ENCODE results near the gene CLEC2L.

Gene CLEC2L

GRCh38 chr7:139523199-139523941, at the start of gene CLEC2L:
Gene CLEC2L, plus strand, starts transcription at chr7:139523685. Its CDS starts 243 bp downstream, at chr7:139523928.
- H3K4me1 Mint-ChIP-seq (ENCODE audit: low read depth): peaks cover 3% of the 10 kb centered on the region
- no peak within 1 kb of the TSS for H3K4me3 Mint-ChIP-seq
- H3K27ac Mint-ChIP-seq: no peak within 1 kb of the TSS
- H3K9me3 Mint-ChIP-seq: no peaks in the 10 kb centered on the region
- H3K36me3 Mint-ChIP-seq (ENCODE audit: low read depth): no peaks in the 10 kb centered on the region
- DNase-seq (ENCODE audit: low spot score): no peak
- peaks cover 43% of the 10 kb centered on the region for H3K27me3 Mint-ChIP-seq (ENCODE audit: low read depth)

- Mint-ChIP-seq H3K27ac (no peak overlapping the region), H3K27me3 (ENCODE audit: low read depth) (peaks cover 8% of the 10 kb centered on the region), H3K4me1 (ENCODE audit: low read depth) (no peaks in the 10 kb centered on the region), H3K9me3 (peaks cover 6% of the 10 kb centered on the region), H3K4me3 (no peak overlapping the region), H3K36me3 (ENCODE audit: low read depth) (no peaks in the 10 kb centered on the region)
- no peak for DNase-seq (ENCODE audit: low spot score)
These were observed 47.3 kb upstream of the CLEC2L start for GRCh38 chr7:139476139-139476538.

GRCh38 chr7:139476891-139477290, 46.6 kb upstream of the CLEC2L start:
- no peaks in the 10 kb centered on the region for H3K36me3 Mint-ChIP-seq (ENCODE audit: low read depth)
- peaks cover 15% of the 10 kb centered on the region for H3K27me3 Mint-ChIP-seq (ENCODE audit: low read depth)
- no peak overlapping the region for H3K27ac Mint-ChIP-seq
- no peaks in the 10 kb centered on the region for H3K4me1 Mint-ChIP-seq (ENCODE audit: low read depth)
- H3K4me3 Mint-ChIP-seq: no peak overlapping the region
- DNase-seq (ENCODE audit: low spot score): no peak
- peaks cover 6% of the 10 kb centered on the region for H3K9me3 Mint-ChIP-seq

- Mint-ChIP-seq H3K27ac (no peak overlapping the region), H3K27me3 (ENCODE audit: low read depth) (peaks cover 33% of the 10 kb centered on the region), H3K9me3 (no peaks in the 10 kb centered on the region), H3K4me1 (ENCODE audit: low read depth) (peaks cover 3% of the 10 kb centered on the region), H3K36me3 (ENCODE audit: low read depth) (no peaks in the 10 kb centered on the region), H3K4me3 (no peak overlapping the region)
- DNase-seq (ENCODE audit: low spot score): no peak
These were observed 43.9 kb upstream of the CLEC2L start for GRCh38 chr7:139479620-139480019.

- H3K9me3 Mint-ChIP-seq: no peaks in the 10 kb centered on the region
- DNase-seq (ENCODE audit: low spot score): no peak
- peaks cover 49% of the 10 kb centered on the region for H3K27me3 Mint-ChIP-seq (ENCODE audit: low read depth)
- no peak overlapping the region for H3K27ac Mint-ChIP-seq
- H3K4me3 Mint-ChIP-seq: no peak overlapping the region
- H3K4me1 Mint-ChIP-seq (ENCODE audit: low read depth): peaks cover 3% of the 10 kb centered on the region
- H3K36me3 Mint-ChIP-seq (ENCODE audit: low read depth): no peaks in the 10 kb centered on the region
These were observed 42.1 kb upstream of the CLEC2L start for GRCh38 chr7:139481364-139481763.

GRCh38 chr7:139482122-139482521, 41.4 kb upstream of the CLEC2L start:
- Mint-ChIP-seq H3K27me3 (ENCODE audit: low read depth) (peaks cover 54% of the 10 kb centered on the region), H3K4me1 (ENCODE audit: low read depth) (peaks cover 3% of the 10 kb centered on the region), H3K4me3 (peak overlapping the region; percentile 38), H3K27ac (no peak overlapping the region), H3K9me3 (no peaks in the 10 kb centered on the region), H3K36me3 (ENCODE audit: low read depth) (no peaks in the 10 kb centered on the region)
- no peak for DNase-seq (ENCODE audit: low spot score)

- Mint-ChIP-seq H3K27ac (no peak overlapping the region), H3K4me1 (ENCODE audit: low read depth) (peaks cover 3% of the 10 kb centered on the region), H3K4me3 (peak overlapping the region; percentile 38), H3K27me3 (ENCODE audit: low read depth) (peaks cover 60% of the 10 kb centered on the region), H3K36me3 (ENCODE audit: low read depth) (no peaks in the 10 kb centered on the region), H3K9me3 (no peaks in the 10 kb centered on the region)
- DNase-seq (ENCODE audit: low spot score): peak; percentile 16
These were observed 40.6 kb upstream of the CLEC2L start for GRCh38 chr7:139482662-139483466.

GRCh38 chr7:139487366-139488080, 36.0 kb upstream of the CLEC2L start:
- no peak for DNase-seq (ENCODE audit: low spot score)
- H3K36me3 Mint-ChIP-seq (ENCODE audit: low read depth): no peaks in the 10 kb centered on the region
- peaks cover 3% of the 10 kb centered on the region for H3K4me1 Mint-ChIP-seq (ENCODE audit: low read depth)
- H3K9me3 Mint-ChIP-seq: peaks cover 6% of the 10 kb centered on the region
- H3K4me3 Mint-ChIP-seq: no peak overlapping the region
- H3K27me3 Mint-ChIP-seq (ENCODE audit: low read depth): peaks cover 45% of the 10 kb centered on the region
- H3K27ac Mint-ChIP-seq: no peak overlapping the region

GRCh38 chr7:139488810-139489209, 34.7 kb upstream of the CLEC2L start:
- peaks cover 41% of the 10 kb centered on the region for H3K27me3 Mint-ChIP-seq (ENCODE audit: low read depth)
- DNase-seq (ENCODE audit: low spot score): no peak
- no peak overlapping the region for H3K4me3 Mint-ChIP-seq
- peaks cover 2% of the 10 kb centered on the region for H3K4me1 Mint-ChIP-seq (ENCODE audit: low read depth)
- H3K27ac Mint-ChIP-seq: no peak overlapping the region
- H3K9me3 Mint-ChIP-seq: peaks cover 10% of the 10 kb centered on the region
- H3K36me3 Mint-ChIP-seq (ENCODE audit: low read depth): no peaks in the 10 kb centered on the region

- no peak for DNase-seq (ENCODE audit: low spot score)
- Mint-ChIP-seq H3K9me3 (peaks cover 10% of the 10 kb centered on the region), H3K27ac (no peak overlapping the region), H3K4me1 (ENCODE audit: low read depth) (peaks cover 9% of the 10 kb centered on the region), H3K4me3 (no peak overlapping the region), H3K36me3 (ENCODE audit: low read depth) (no peaks in the 10 kb centered on the region), H3K27me3 (ENCODE audit: low read depth) (peaks cover 31% of the 10 kb centered on the region)
These were observed 33.4 kb upstream of the CLEC2L start for GRCh38 chr7:139490130-139490529.

GRCh38 chr7:139492293-139492692, 31.2 kb upstream of the CLEC2L start:
- H3K4me3 Mint-ChIP-seq: no peak overlapping the region
- peaks cover 10% of the 10 kb centered on the region for H3K9me3 Mint-ChIP-seq
- peaks cover 17% of the 10 kb centered on the region for H3K4me1 Mint-ChIP-seq (ENCODE audit: low read depth)
- H3K27me3 Mint-ChIP-seq (ENCODE audit: low read depth): peaks cover 13% of the 10 kb centered on the region
- H3K36me3 Mint-ChIP-seq (ENCODE audit: low read depth): no peaks in the 10 kb centered on the region
- DNase-seq (ENCODE audit: low spot score): no peak
- H3K27ac Mint-ChIP-seq: no peak overlapping the region

GRCh38 chr7:139494835-139495579, 28.5 kb upstream of the CLEC2L start:
- H3K4me3 Mint-ChIP-seq: peak overlapping the region; percentile 39
- no peaks in the 10 kb centered on the region for H3K36me3 Mint-ChIP-seq (ENCODE audit: low read depth)
- H3K27me3 Mint-ChIP-seq (ENCODE audit: low read depth): peaks cover 12% of the 10 kb centered on the region
- DNase-seq (ENCODE audit: low spot score): peak; percentile 16
- peak overlapping the region; percentile 65 for H3K27ac Mint-ChIP-seq
- H3K9me3 Mint-ChIP-seq: peaks cover 10% of the 10 kb centered on the region
- peaks cover 21% of the 10 kb centered on the region for H3K4me1 Mint-ChIP-seq (ENCODE audit: low read depth)

- Mint-ChIP-seq H3K9me3 (peaks cover 10% of the 10 kb centered on the region), H3K4me1 (ENCODE audit: low read depth) (peaks cover 22% of the 10 kb centered on the region), H3K27me3 (ENCODE audit: low read depth) (peaks cover 13% of the 10 kb centered on the region), H3K27ac (peak overlapping the region; percentile 65), H3K4me3 (peak overlapping the region; percentile 39), H3K36me3 (ENCODE audit: low read depth) (no peaks in the 10 kb centered on the region)
- no peak for DNase-seq (ENCODE audit: low spot score)
These were observed 27.8 kb upstream of the CLEC2L start for GRCh38 chr7:139495580-139496125.

Measured in T-helper 2 cell treated with Interferon-gamma antibody and Interleukin-4, amounts not matched to agents 5 μg/mL and 100 μg/mL, for 36 hours (primary cell).